Activated CD8-positive, alpha-beta T cell treated with anti-CD3 and anti-CD28 coated beads for 36 hours (primary cell): ENCODE data around the gene TWF1. TPM values are rescaled to one million over a fixed set of nuclear protein-coding genes. Genes with fewer than 3 reads are reported as not detected.
A peak's percentile ranks its signal among the peaks of the same experiment; 100 is the strongest.

Experiments used
- ATAC-seq: fragments of 200-7000 bp; cut with Tn5 transposase; one replicate; pipeline ENCODE4 v1.10.0; 2021; ENCODE audit warnings: mild to moderate bottlenecking, moderate library complexity
- CTCF ChIA-PET: fragments of 350-600 bp; sonication (Branson Sonifier 250); formaldehyde crosslinking; loops from one replicate; lab custom pipeline; 2021; ENCODE audit warnings: antibody characterized with exemption; lab: Charles Lee
- POLR2A ChIA-PET: fragments of 350-600 bp; sonication (Branson Sonifier 250); formaldehyde crosslinking; loops from one replicate; lab custom pipeline; 2021; ENCODE audit warnings: antibody characterized with exemption; lab: Charles Lee
- DNase-seq: peaks from one replicate; pipeline ENCODE4 v3.0.0-alpha.2; 2020
- H3K27ac Mint-ChIP-seq: one replicate; pipeline ENCODE4 v1.8.0; 2021; ENCODE audit warnings: mild to moderate bottlenecking, mixed read lengths
- H3K27me3 Mint-ChIP-seq: one replicate; pipeline ENCODE4 v1.8.0; 2021; ENCODE audit warnings: mixed read lengths
- H3K36me3 Mint-ChIP-seq: one replicate; pipeline ENCODE4 v1.8.0; 2021; ENCODE audit warnings: low read depth, mixed read lengths
- H3K4me1 Mint-ChIP-seq: one replicate; pipeline ENCODE4 v1.8.0; 2021; ENCODE audit warnings: low read depth, mixed read lengths
- H3K4me3 Mint-ChIP-seq: one replicate; pipeline ENCODE4 v1.8.0; 2021; ENCODE audit warnings: mild to moderate bottlenecking, moderate library complexity, mixed read lengths
- H3K9me3 Mint-ChIP-seq: one replicate; pipeline ENCODE4 v1.8.0; 2021; ENCODE audit warnings: mixed read lengths
- CTCF ChIP-seq: fragments of 200-600 bp; IDR thresholded peaks from one replicate; pipeline ENCODE4 v1.8.0; 2022; ENCODE audit warnings: antibody characterized with exemption, mild to moderate bottlenecking
- intact Hi-C: fragments of 100-400 bp; cut with micrococcal nuclease; formaldehyde crosslinking; loops from one replicate; pipeline ENCODE4 v1.10.0; 2022
- total RNA-seq, 2 experiments: library from RNA; stranded (reverse); gene quantifications; one replicate each; pipeline ENCODE4 v1.2.3, GENCODE V29; 2021

The TWF1 gene
- total RNA-seq, 2 experiments from 2014 or later: 17.0 to 18.9 TPM

- ATAC-seq (no peak), DNase-seq (no peak)
- ChIA-PET CTCF (interaction anchor here (1.3 to 2.0 kb wide), 2 partner anchors 22 to 118 kb away, joined by 3 to 8 read pairs; no protein-coding TSS in a partner anchor), POLR2A (no interaction called here)
- H3K4me1 Mint-ChIP-seq: peaks cover 39% of the 10 kb centered on the region
- H3K9me3 Mint-ChIP-seq: no peaks in the 10 kb centered on the region
- no peak overlapping the region for H3K27ac Mint-ChIP-seq
- intact Hi-C loops: no loop called here
- H3K4me3 Mint-ChIP-seq: no peak overlapping the region
- no peak for TF ChIP-seq CTCF
- peaks cover 30% of the 10 kb centered on the region for H3K36me3 Mint-ChIP-seq
- no peaks in the 10 kb centered on the region for H3K27me3 Mint-ChIP-seq
Observed at GRCh38 chr12:43764528-43764927, 41.6 kb downstream of the TWF1 start.

- no peak overlapping the region for H3K27ac Mint-ChIP-seq
- H3K4me3 Mint-ChIP-seq: no peak overlapping the region
- no peak for DNase-seq
- H3K27me3 Mint-ChIP-seq: no peaks in the 10 kb centered on the region
- intact Hi-C loops: no loop called here
- no peak for ATAC-seq
- H3K4me1 Mint-ChIP-seq: peaks cover 39% of the 10 kb centered on the region
- H3K9me3 Mint-ChIP-seq: no peaks in the 10 kb centered on the region
- POLR2A ChIA-PET: no interaction called here
- H3K36me3 Mint-ChIP-seq: peaks cover 28% of the 10 kb centered on the region
- TF ChIP-seq CTCF: no peak
- CTCF ChIA-PET: interaction anchor here (2.0 kb wide), 1 partner anchor 119 kb away, joined by 8 read pairs; no protein-coding TSS in a partner anchor
Observed at GRCh38 chr12:43763769-43764168, 42.3 kb downstream of the TWF1 start.

- Mint-ChIP-seq H3K4me1 (peaks cover 44% of the 10 kb centered on the region), H3K27me3 (no peaks in the 10 kb centered on the region), H3K9me3 (no peaks in the 10 kb centered on the region), H3K36me3 (peaks cover 29% of the 10 kb centered on the region), H3K4me3 (no peak overlapping the region), H3K27ac (no peak overlapping the region)
- CTCF ChIA-PET: interaction anchor here (0.7 to 1.4 kb wide), 4 partner anchors 12 to 43 kb away, joined by 3 to 6 read pairs (median 3); partner anchors contain the start of gene TWF1
- DNase-seq (no peak), ATAC-seq (no peak)
- intact Hi-C loops: no loop called here
- no peak for TF ChIP-seq CTCF
- POLR2A ChIA-PET: interaction anchor here (0.7 to 1.2 kb wide), 2 partner anchors 10 to 22 kb away, joined by 3 read pairs; no protein-coding TSS in a partner anchor
Observed at GRCh38 chr12:43762596-43762995, 43.5 kb downstream of the TWF1 start.

GRCh38 chr12:43761500-43761899 is 44.6 kb downstream of the TWF1 start:
- Mint-ChIP-seq H3K4me3 (peak overlapping the region; percentile 31), H3K36me3 (peaks cover 35% of the 10 kb centered on the region), H3K27ac (no peak overlapping the region), H3K4me1 (peaks cover 49% of the 10 kb centered on the region), H3K9me3 (no peaks in the 10 kb centered on the region), H3K27me3 (no peaks in the 10 kb centered on the region)
- ATAC-seq (no peak), DNase-seq (no peak)
- no peak for TF ChIP-seq CTCF
- CTCF ChIA-PET: interaction anchor here (1.4 kb wide), 1 partner anchor 44 kb away, joined by 3 read pairs; the partner anchor contains the start of gene TWF1
- POLR2A ChIA-PET: no interaction called here
- intact Hi-C loops: no loop called here

GRCh38 chr12:43760396-43760795 is 45.7 kb downstream of the TWF1 start:
- peaks cover 46% of the 10 kb centered on the region for H3K36me3 Mint-ChIP-seq
- no peak for DNase-seq

More at GRCh38 chr12:43760396-43760795, 45.7 kb downstream of the TWF1 start:
- no peaks in the 10 kb centered on the region for H3K27me3 Mint-ChIP-seq
- CTCF ChIA-PET: interaction anchor here (1.0 to 1.8 kb wide), 2 partner anchors 11 to 122 kb away, joined by 3 to 14 read pairs; no protein-coding TSS in a partner anchor
- POLR2A ChIA-PET: interaction anchor here (1.6 to 1.7 kb wide), 2 partner anchors 8 to 11 kb away, joined by 5 to 7 read pairs; no protein-coding TSS in a partner anchor
- no peak for ATAC-seq
- no peaks in the 10 kb centered on the region for H3K9me3 Mint-ChIP-seq
- intact Hi-C loops: no loop called here
- no peak for TF ChIP-seq CTCF
- peak overlapping the region; percentile 98 for H3K27ac Mint-ChIP-seq
- H3K4me3 Mint-ChIP-seq: peak overlapping the region; percentile 93
- H3K4me1 Mint-ChIP-seq: peaks cover 60% of the 10 kb centered on the region
